Astrocyte of the spinal cord (primary cell): ENCODE data around the gene RABGAP1.

Experiments
- DNase-seq: peaks from one replicate; pipeline ENCODE4 v3.0.0; 2011; ENCODE audit warnings: low read depth, low spot score
- H3K4me3 ChIP-seq: 2 replicates; pipeline ENCODE4 v1.5.1; 2011; ENCODE audit warnings: low read depth, mild to moderate bottlenecking, low read length, moderate library complexity
- in situ Hi-C: cut with HindIII; loops from 2 replicates; pipeline ENCODE4 v1.10.0; 2017; ENCODE audit warnings: low sequenced_read_pairs
- TF ChIP-seq, protein P1 (sequence below): IDR thresholded peaks from 2 replicates; pipeline ENCODE4 v1.5.1; 2012; ENCODE audit warnings: low read depth, mild to moderate bottlenecking, low read length, inconsistent platforms

The RABGAP1 gene

DNA sequence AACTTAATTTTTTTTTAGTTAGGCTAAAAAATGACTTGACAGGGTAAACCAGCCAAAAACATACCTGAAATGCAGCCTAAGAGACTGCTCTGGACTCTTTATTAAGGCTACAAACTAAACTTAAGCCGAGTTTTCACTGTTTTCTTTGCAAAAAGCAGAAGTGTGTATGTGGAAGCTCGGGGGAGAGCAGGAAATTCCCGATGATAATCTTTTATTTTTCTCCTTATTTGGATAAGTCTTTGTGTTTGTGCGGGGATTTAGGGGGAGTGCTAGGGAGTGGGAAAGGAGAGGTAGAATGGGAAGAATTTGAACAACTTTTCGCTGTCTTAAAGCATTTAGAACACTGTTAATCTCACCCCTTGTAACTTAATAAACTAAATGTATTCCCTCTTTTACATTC, 61.9 kb downstream of the RABGAP1 start:
- TF ChIP-seq, protein P1, sequence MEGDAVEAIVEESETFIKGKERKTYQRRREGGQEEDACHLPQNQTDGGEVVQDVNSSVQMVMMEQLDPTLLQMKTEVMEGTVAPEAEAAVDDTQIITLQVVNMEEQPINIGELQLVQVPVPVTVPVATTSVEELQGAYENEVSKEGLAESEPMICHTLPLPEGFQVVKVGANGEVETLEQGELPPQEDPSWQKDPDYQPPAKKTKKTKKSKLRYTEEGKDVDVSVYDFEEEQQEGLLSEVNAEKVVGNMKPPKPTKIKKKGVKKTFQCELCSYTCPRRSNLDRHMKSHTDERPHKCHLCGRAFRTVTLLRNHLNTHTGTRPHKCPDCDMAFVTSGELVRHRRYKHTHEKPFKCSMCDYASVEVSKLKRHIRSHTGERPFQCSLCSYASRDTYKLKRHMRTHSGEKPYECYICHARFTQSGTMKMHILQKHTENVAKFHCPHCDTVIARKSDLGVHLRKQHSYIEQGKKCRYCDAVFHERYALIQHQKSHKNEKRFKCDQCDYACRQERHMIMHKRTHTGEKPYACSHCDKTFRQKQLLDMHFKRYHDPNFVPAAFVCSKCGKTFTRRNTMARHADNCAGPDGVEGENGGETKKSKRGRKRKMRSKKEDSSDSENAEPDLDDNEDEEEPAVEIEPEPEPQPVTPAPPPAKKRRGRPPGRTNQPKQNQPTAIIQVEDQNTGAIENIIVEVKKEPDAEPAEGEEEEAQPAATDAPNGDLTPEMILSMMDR, result no peak
- in situ Hi-C loops, result no loop called here
- DNase-seq, result no peak
- H3K4me3 ChIP-seq, result no peak overlapping the region

- in situ Hi-C loops, result no loop called here
- H3K4me3 ChIP-seq, result no peak overlapping the region
- TF ChIP-seq, protein P1, result no peak
- peak; percentile 54 for DNase-seq
Measured at GRCh38 chr9:123003466-123003865, 62.6 kb downstream of the RABGAP1 start.

DNA sequence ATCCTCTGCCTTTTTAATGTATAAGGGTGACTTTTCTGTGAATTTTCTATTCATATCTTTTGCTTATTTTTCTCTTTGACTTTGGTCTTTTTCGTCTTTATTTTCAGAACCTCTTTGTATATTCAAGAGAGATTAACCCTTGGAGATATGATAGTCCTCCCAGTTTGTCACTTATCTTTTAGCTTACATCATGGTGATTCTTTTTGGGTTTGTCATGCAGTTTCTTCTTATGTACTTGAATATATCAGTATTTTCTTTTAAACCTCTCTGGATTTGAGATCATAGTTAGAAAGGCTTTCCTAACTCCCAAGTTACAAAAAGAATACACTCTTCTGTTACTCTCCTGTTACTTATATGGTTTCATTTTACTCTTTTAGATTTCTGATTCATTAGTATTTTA, 65.1 kb downstream of the RABGAP1 start:
- H3K4me3 ChIP-seq, result no peak overlapping the region
- in situ Hi-C loops, result no loop called here
- TF ChIP-seq, protein P1, result no peak
- DNase-seq, result no peak

DNA sequence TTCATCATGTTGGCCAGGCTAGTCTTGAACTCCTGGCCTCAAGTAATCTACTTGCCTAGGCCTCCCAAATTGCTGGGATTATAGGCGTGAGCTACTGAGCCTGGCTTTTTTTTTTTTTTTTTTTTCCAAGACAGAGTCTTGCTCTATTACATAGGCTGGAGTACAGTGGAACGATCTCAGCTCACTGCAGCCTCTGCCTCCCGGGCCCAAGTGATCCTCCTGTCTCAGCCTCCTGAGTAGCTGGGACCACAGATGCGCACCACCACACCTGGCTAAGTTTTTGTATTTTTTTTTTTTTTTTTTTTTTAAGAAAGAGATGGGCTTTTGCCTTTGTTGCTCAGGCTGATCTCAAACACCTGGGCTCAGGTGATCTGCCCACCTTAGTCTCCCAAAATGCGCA, 66.4 kb downstream of the RABGAP1 start:
- no peak for DNase-seq
- TF ChIP-seq, protein P1, result no peak
- in situ Hi-C loops, result no loop called here
- no peak overlapping the region for H3K4me3 ChIP-seq

- no peak for DNase-seq
- in situ Hi-C loops, result no loop called here
Measured at GRCh38 chr9:123008909-123009308, 68.1 kb downstream of the RABGAP1 start.

DNA sequence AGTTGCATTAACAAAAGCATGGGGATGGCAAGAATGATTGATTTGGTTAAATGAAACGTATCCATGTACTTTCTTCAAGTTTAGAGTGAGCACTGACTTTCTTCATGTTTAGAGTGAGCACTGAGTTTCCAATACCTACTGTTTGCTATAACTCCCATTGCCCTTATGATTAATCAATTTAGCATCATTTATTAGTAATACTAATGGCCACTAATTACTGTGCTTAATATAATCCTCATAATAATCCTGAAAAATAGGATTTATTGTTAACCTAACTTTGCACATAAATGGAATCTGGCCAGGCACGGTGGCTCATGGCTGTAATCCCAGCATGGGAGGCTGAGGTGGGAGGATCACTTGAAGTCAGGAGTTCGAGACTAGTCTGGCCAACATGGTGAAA, 70.6 kb downstream of the RABGAP1 start:
- H3K4me3 ChIP-seq, result no peak overlapping the region
- in situ Hi-C loops, result no loop called here
- DNase-seq, result no peak
- TF ChIP-seq, protein P1, result no peak

More at GRCh38 chr9:123008909-123009308, 68.1 kb downstream of the RABGAP1 start:
- TF ChIP-seq, protein P1, result no peak
- H3K4me3 ChIP-seq, result no peak overlapping the region
